HEK293 (cell line): ENCODE data around the gene FRA10AC1.
A peak's percentile ranks its signal among the peaks of the same experiment; 100 is the strongest.

Experiments used
- CTCF ChIA-PET: fragments of 350-600 bp; formaldehyde crosslinking; extraction: SDS; loops from one replicate; lab custom pipeline; 2021; ENCODE audit warnings: antibody characterized with exemption; lab: Yijun Ruan, JAX
- POLR2A ChIA-PET: fragments of 300-600 bp; formaldehyde crosslinking; extraction: SDS; loops from one replicate; lab custom pipeline; 2020; ENCODE audit warnings: antibody characterized with exemption, inconsistent platforms; lab: Yijun Ruan, JAX
- H3K27ac ChIP-seq: fragments of 200-500 bp; sonication (Bioruptor generic); 2 replicates; pipeline ENCODE4 v1.5.1; 2014; ENCODE audit warnings: low read depth, low read length, control low read depth, inconsistent platforms; ENCODE audit errors: extremely low read depth
- H3K36me3 ChIP-seq, 2 experiments: fragments of 200-500 bp in 1 of 2; sonication (Bioruptor generic) in 1 of 2; 1 replicate in 1 of 2; 2 replicates in 1 of 2; pipeline ENCODE4 v1.5.1; 2014 to 2017; ENCODE audit warnings: inconsistent platforms in 2 of 2, low read length in 2 of 2; ENCODE audit not compliant: control insufficient read depth in 2 of 2, insufficient read depth in 1 of 2
- H3K4me1 ChIP-seq: fragments of 200-500 bp; sonication (Bioruptor generic); 2 replicates; pipeline ENCODE4 v1.5.1; 2014; ENCODE audit warnings: mild to moderate bottlenecking, low read length, inconsistent platforms; ENCODE audit not compliant: control insufficient read depth, insufficient read depth
- H3K4me3 ChIP-seq: 2 replicates; pipeline ENCODE4 v1.5.1; 2011; ENCODE audit warnings: low read depth, mild to moderate bottlenecking, control low read depth, low read length, moderate library complexity
- H3K9me3 ChIP-seq: fragments of 200-500 bp; sonication (Bioruptor generic); 2 replicates; pipeline ENCODE4 v1.5.1; 2014; ENCODE audit warnings: low read depth, low read length, inconsistent platforms; ENCODE audit not compliant: control insufficient read depth, insufficient read depth
- KLF16 ChIP-seq: fragments of 450-650 bp; formaldehyde crosslinking; IDR thresholded peaks from 2 replicates; pipeline ENCODE4 v1.5.1; 2017; ENCODE audit warnings: missing biosample characterization, missing genetic modification characterization
- ZNF169 ChIP-seq: fragments of 450-650 bp; formaldehyde crosslinking; IDR thresholded peaks from 2 replicates; pipeline ENCODE4 v1.5.1; 2016; ENCODE audit warnings: missing biosample characterization, missing genetic modification characterization
- ZNF24 ChIP-seq: fragments of 450-650 bp; formaldehyde crosslinking; IDR thresholded peaks from 2 replicates; pipeline ENCODE4 v1.5.1; 2016; ENCODE audit warnings: missing biosample characterization, missing genetic modification characterization
- ZNF341 ChIP-seq: fragments of 450-650 bp; formaldehyde crosslinking; IDR thresholded peaks from 2 replicates; pipeline ENCODE4; 2016; ENCODE audit warnings: low read depth, missing biosample characterization, missing genetic modification characterization
- ZNF394 ChIP-seq: fragments of 450-650 bp; formaldehyde crosslinking; IDR thresholded peaks from 2 replicates; pipeline ENCODE4 v1.5.1; 2016; ENCODE audit warnings: missing biosample characterization, missing genetic modification characterization, mild to moderate bottlenecking, moderate library complexity, borderline replicate concordance
- ZNF404 ChIP-seq: fragments of 450-650 bp; formaldehyde crosslinking; IDR thresholded peaks from 2 replicates; pipeline ENCODE4 v1.5.1; 2017; ENCODE audit warnings: missing biosample characterization, missing genetic modification characterization
- ZNF544 ChIP-seq: fragments of 450-650 bp; formaldehyde crosslinking; IDR thresholded peaks from 2 replicates; pipeline ENCODE4 v1.5.0; 2017; ENCODE audit warnings: missing biosample characterization, missing genetic modification characterization
- ZNF596 ChIP-seq: fragments of 450-650 bp; IDR thresholded peaks from 2 replicates; pipeline ENCODE4 v1.5.0; 2018; ENCODE audit warnings: missing biosample characterization, mild to moderate bottlenecking, missing genetic modification characterization, moderate library complexity
- ZNF701 ChIP-seq: fragments of 450-650 bp; formaldehyde crosslinking; IDR thresholded peaks from 2 replicates; pipeline ENCODE4 v1.5.1; 2016; ENCODE audit warnings: missing biosample characterization, missing genetic modification characterization
- TF ChIP-seq, protein P1 (sequence below): fragments of 450-650 bp; formaldehyde crosslinking; IDR thresholded peaks from 2 replicates; pipeline ENCODE4 v1.5.1; 2016; ENCODE audit warnings: missing biosample characterization, missing genetic modification characterization
- TF ChIP-seq, protein P2 (sequence below): fragments of 450-650 bp; formaldehyde crosslinking; IDR thresholded peaks from 2 replicates; pipeline ENCODE4 v1.5.1; 2016; ENCODE audit warnings: missing biosample characterization, missing genetic modification characterization

FRA10AC1 gene

GRCh38 chr10:93710333-93710909, 8.0 kb upstream of the FRA10AC1 start:
- TF ChIP-seq ZNF394 (tag by site-specific recombination) = no peak
- Histone ChIP-seq H3K9me3 (no peaks in the 10 kb centered on the region), H3K4me1 (no peaks in the 10 kb centered on the region), H3K27ac (no peak overlapping the region), H3K36me3 (no peaks in the 10 kb centered on the region), H3K4me3 (no peak overlapping the region)
- POLR2A ChIA-PET = interaction anchor here (0.9 kb wide), 1 partner anchor 10 kb away, joined by 3 read pairs; no protein-coding TSS in a partner anchor
- CTCF ChIA-PET = interaction anchor here (0.9 to 2.3 kb wide), 3 partner anchors 12 to 158 kb away, joined by 3 to 7 read pairs (median 4); no protein-coding TSS in a partner anchor

DNA sequence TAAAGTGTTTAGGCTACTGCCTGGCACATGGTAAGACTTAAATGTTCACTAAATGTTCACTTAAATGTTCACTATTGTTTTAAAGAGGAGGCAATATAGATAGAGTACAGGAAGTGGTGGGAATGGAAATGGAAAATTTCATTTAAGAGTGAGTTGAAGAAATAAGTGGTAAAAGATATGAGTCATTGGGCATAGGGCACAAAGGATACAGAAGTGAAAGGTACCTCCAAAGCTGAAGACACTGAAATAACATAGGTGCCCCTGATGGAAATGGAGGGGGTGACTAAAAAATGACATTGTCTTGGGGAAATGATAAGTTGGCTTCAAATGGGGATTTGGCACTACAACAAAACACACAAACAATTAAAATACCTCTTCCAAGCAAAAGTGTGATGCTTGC, 5.2 kb upstream of the FRA10AC1 start:
- Histone ChIP-seq H3K4me3 (no peak overlapping the region), H3K27ac (no peak overlapping the region), H3K4me1 (no peaks in the 10 kb centered on the region; the same call in 1 of the 2 replicates), H3K9me3 (no peaks in the 10 kb centered on the region), H3K36me3 (no peaks in the 10 kb centered on the region)
- POLR2A ChIA-PET = no interaction called here
- TF ChIP-seq KLF16 (tag by site-specific recombination) (no peak), ZNF544 (tag by site-specific recombination) (no peak)
- TF ChIP-seq, protein P1, sequence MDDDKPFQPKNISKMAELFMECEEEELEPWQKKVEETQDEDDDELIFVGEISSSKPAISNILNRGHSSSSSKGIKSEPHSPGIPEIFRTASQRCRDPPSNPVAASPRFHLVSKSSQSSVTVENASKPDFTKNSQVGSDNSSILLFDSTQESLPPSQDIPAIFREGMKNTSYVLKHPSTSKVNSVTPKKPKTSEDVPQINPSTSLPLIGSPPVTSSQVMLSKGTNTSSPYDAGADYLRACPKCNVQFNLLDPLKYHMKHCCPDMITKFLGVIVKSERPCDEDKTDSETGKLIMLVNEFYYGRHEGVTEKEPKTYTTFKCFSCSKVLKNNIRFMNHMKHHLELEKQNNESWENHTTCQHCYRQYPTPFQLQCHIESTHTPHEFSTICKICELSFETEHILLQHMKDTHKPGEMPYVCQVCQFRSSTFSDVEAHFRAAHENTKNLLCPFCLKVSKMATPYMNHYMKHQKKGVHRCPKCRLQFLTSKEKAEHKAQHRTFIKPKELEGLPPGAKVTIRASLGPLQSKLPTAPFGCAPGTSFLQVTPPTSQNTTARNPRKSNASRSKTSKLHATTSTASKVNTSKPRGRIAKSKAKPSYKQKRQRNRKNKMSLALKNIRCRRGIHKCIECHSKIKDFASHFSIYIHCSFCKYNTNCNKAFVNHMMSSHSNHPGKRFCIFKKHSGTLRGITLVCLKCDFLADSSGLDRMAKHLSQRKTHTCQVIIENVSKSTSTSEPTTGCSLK (tag by site-specific recombination) = no peak
- CTCF ChIA-PET = interaction anchor here (1.1 kb wide), 1 partner anchor 11 kb away, joined by 3 read pairs; no protein-coding TSS in a partner anchor

DNA sequence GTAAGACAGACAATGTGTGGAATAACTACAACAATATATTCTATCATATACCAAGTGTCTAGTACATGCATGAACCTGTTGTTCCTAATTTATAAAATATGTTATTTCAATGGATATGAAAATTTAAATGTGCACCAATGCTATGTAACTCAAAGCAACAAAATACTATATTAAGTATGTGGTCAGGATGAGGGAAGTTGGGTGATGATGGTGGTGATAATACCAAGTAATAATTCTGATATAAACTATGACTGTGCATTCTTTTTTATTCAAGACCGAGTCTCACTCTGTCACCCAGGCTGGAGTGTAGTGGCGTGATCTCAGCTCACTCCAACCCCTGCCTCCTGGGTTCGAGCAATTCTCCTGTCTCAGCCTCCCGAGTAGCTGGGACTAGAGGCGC, 2.1 kb upstream of the FRA10AC1 start:
- ChIA-PET POLR2A (no interaction called here), CTCF (interaction anchor here (0.6 kb wide), 1 partner anchor 23 kb away, joined by 5 read pairs; no protein-coding TSS in a partner anchor)
- Histone ChIP-seq H3K4me1 (no peaks in the 10 kb centered on the region; the same call in 1 of the 2 replicates), H3K36me3 (peaks cover 2 to 4% of the 10 kb centered on the region in 2 experiments; a peak in 2 of 3 replicates), H3K4me3 (no peak overlapping the region)
- TF ChIP-seq, protein P2, sequence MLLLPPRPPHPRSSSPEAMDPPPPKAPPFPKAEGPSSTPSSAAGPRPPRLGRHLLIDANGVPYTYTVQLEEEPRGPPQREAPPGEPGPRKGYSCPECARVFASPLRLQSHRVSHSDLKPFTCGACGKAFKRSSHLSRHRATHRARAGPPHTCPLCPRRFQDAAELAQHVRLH (tag by site-specific recombination) = no peak
- TF ChIP-seq ZNF404 (tag by site-specific recombination) (no peak), ZNF701 (tag by site-specific recombination) (no peak)
- TF ChIP-seq, all 188 proteins: peak for 0
- H3K9me3 ChIP-seq = no peaks in the 10 kb centered on the region
- H3K27ac ChIP-seq = no peak overlapping the region

DNA sequence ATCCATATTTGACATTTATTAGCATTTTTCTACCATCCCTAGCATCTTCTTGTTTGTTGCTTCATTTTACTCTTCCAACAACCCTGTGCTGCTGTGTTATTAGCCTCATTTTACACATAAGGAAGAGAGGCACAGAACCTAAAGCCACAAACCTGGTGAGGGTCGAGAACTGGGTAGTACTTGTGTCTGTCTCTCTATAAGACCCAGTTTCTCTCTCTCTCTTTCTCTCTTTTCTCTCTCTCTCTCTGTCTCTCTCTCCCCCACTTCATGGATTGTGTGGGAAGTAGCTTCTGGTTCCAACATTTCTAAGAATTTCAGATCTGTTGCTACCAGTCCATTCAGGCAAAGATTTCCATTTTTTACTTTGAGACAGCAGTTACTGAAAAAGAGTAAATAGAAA, 1.4 kb upstream of the FRA10AC1 start:
- TF ChIP-seq ZNF24 (tag by site-specific recombination) (no peak), ZNF596 (peak; percentile 91), ZNF169 (tag by site-specific recombination) (no peak), ZNF341 (no peak)
- no peak overlapping the region for H3K27ac ChIP-seq
- H3K4me1 ChIP-seq = no peaks in the 10 kb centered on the region; the same call in 1 of the 2 replicates
- no peak overlapping the region for H3K4me3 ChIP-seq
- H3K9me3 ChIP-seq = no peaks in the 10 kb centered on the region
- peaks cover 5 to 8% of the 10 kb centered on the region in 2 experiments; a peak in 2 of 3 replicates for H3K36me3 ChIP-seq
- POLR2A ChIA-PET = no interaction called here
- CTCF ChIA-PET = interaction anchor here (1.6 kb wide), 1 partner anchor 149 kb away, joined by 7 read pairs; no protein-coding TSS in a partner anchor
